ENCODE results near the gene OPCML. TPM values are rescaled to one million over a fixed set of nuclear protein-coding genes. Genes with fewer than 3 reads are reported as not detected.

The OPCML gene
- total and polyA plus RNA-seq, 12 donors: under 0.01 to 1.2 (median 0.39) TPM

DNA sequence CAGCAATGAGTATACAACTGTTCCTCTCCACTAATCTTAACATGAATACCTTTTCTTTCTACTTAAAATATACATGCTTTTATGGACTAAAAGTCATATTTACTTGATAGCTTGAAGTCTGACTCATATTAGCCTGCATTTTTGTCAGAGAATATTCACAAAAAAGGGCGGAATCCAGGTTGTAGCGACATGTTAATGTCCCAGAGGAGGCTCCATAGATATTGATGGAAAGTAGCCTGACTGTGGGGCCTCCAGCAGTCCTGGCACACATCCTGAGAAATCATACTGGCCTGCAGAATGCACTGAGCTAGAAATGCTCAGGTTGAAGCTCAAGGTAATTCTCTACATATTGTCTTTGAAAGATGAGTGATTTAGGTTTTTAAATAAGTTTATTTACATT is 1110.7 kb downstream of the OPCML start:
- 63 to 89% methylated on average over 2 of the region's 2 CpGs for WGBS, 2 donors
- DNase-seq: no peak
- Histone ChIP-seq H3K27ac (no peak overlapping the region), H3K4me1 (no peaks in the 10 kb centered on the region), H3K36me3 (no peaks in the 10 kb centered on the region), H3K4me3 (no peak overlapping the region), H3K9me3 (no peaks in the 10 kb centered on the region), H3K27me3 (peaks cover 0 to 23% (median 8%) of the 10 kb centered on the region in 7 donors)
- TF ChIP-seq, protein P1, sequence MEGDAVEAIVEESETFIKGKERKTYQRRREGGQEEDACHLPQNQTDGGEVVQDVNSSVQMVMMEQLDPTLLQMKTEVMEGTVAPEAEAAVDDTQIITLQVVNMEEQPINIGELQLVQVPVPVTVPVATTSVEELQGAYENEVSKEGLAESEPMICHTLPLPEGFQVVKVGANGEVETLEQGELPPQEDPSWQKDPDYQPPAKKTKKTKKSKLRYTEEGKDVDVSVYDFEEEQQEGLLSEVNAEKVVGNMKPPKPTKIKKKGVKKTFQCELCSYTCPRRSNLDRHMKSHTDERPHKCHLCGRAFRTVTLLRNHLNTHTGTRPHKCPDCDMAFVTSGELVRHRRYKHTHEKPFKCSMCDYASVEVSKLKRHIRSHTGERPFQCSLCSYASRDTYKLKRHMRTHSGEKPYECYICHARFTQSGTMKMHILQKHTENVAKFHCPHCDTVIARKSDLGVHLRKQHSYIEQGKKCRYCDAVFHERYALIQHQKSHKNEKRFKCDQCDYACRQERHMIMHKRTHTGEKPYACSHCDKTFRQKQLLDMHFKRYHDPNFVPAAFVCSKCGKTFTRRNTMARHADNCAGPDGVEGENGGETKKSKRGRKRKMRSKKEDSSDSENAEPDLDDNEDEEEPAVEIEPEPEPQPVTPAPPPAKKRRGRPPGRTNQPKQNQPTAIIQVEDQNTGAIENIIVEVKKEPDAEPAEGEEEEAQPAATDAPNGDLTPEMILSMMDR (IDR thresholded peaks at IDR 0.05): no peak
- no peak for ATAC-seq
- intact Hi-C loops (cut with DNase I): no loop called here

- no peaks in the 10 kb centered on the region for H3K9me3 ChIP-seq
- no peaks in the 10 kb centered on the region for H3K36me3 ChIP-seq
- WGBS, 2 donors: 73 to 77% methylated on average over 6 of the region's 6 CpGs
- DNase-seq (no peak), ATAC-seq (no peak)
- TF ChIP-seq, protein P1 (IDR thresholded peaks at IDR 0.05): no peak
- no peak overlapping the region for H3K27ac ChIP-seq
- peaks cover 0 to 39% (median 13%) of the 10 kb centered on the region in 7 donors for H3K27me3 ChIP-seq
- no peak overlapping the region for H3K4me3 ChIP-seq
- intact Hi-C loops (cut with DNase I): no loop called here
- H3K4me1 ChIP-seq: no peaks in the 10 kb centered on the region
These were observed 1117.8 kb downstream of the OPCML start for GRCh38 chr11:132414451-132414850.

- 85 to 87% methylated on average over 2 of the region's 2 CpGs for WGBS, 2 donors
- no peaks in the 10 kb centered on the region for H3K4me1 ChIP-seq
- TF ChIP-seq, protein P1 (IDR thresholded peaks at IDR 0.05): no peak
- ATAC-seq (no peak), DNase-seq (no peak)
- peaks cover 0 to 35% (median 12%) of the 10 kb centered on the region in 7 donors for H3K27me3 ChIP-seq
- no peaks in the 10 kb centered on the region for H3K9me3 ChIP-seq
- H3K36me3 ChIP-seq: no peaks in the 10 kb centered on the region
- H3K4me3 ChIP-seq: no peak overlapping the region
- no peak overlapping the region for H3K27ac ChIP-seq
- intact Hi-C loops (cut with DNase I): no loop called here
These were observed 1121.9 kb downstream of the OPCML start for GRCh38 chr11:132410383-132410782.

DNA sequence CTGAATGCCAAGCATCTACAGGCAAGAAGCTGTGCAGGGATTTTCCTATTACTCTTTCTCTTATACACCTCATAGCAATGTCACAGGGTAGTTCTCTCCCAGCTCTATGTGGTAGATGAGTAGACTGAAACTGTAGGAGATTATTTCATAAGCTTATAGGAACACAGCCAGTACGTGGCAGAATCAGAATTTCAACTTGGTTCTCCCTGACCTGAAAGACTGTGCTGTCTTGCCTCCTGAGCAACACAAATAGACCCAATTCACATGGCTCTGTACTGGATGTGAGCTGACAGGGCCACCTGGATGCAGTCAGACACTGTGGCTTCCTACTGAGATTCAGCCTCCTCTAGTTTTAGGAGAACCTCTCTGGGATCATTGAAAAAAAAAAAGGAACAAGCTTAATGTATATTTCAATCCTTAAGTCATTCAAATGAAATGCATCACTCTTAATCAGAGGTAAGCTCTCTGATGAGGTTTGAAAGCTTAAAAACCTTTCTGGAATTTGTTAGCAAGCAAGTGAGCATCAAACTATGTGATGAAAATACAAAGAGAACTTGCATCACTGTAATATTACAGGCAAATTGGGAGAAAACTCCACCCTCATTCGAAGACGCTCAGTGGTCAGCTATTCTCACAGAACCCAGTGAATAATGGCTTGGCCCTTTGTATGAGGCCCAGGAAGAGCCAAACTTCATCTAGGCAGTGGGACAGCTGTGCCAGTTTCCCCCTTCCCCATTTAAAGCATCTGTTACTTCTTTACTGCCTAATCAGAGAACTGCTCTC is 1122.5 kb downstream of the OPCML start:
- no peaks in the 10 kb centered on the region for H3K4me1 ChIP-seq
- H3K9me3 ChIP-seq: no peaks in the 10 kb centered on the region
- ATAC-seq (no peak), DNase-seq (no peak)
- intact Hi-C loops (cut with DNase I): loop anchor here in 4 of 10 donors (5.0 to 10.0 kb wide), 3 partner anchors 292 to 545 kb away; no protein-coding TSS in a partner anchor
- H3K27ac ChIP-seq: no peak overlapping the region
- WGBS, 2 donors: 81 to 83% methylated on average over 3 of the region's 3 CpGs
- H3K27me3 ChIP-seq: peaks cover 0 to 40% (median 11%) of the 10 kb centered on the region in 7 donors
- H3K36me3 ChIP-seq: no peaks in the 10 kb centered on the region
- TF ChIP-seq, protein P1 (IDR thresholded peaks at IDR 0.05): no peak
- H3K4me3 ChIP-seq: no peak overlapping the region
